Measurements from ENCODE around the gene SNX4.

DNA sequence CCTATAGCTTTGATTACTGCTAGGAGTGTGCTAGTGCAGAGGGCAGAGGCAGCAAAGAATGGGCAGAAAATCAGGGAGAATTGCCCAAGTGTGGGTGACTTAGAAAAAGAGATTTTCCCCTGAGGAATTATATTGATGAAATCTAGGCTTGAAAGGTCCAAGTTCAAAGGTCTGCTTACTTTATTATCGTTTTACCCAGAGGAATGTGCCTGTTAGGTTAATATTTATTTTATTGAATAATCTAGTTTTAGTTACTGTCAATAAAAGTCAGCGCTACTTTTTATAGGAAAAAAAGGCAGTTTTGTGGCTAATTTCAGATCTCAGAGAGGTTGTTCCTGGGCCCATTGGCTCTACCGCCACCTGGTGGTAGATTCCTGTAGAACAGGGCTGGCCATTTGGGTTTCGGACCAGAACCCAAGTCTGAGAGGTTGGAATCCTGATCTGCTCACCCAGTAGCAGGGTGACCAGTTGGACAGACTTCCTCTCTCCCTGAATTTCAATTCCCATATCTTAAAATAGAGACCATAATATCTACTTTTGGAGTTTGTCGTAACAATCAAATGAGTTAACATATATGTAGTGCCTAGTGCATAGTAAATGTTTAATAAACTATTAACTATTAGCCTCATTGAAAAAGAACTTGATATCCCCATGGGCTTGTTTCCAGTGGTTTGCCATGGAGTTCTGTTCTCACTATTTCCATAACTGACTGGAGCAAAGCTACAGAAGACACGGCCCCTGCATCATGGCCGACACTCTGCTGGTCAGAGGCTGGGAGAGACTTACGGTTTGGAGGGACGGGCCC lies 82.2 kb downstream of the SNX4 start:
- TF ChIP-seq, protein P1, sequence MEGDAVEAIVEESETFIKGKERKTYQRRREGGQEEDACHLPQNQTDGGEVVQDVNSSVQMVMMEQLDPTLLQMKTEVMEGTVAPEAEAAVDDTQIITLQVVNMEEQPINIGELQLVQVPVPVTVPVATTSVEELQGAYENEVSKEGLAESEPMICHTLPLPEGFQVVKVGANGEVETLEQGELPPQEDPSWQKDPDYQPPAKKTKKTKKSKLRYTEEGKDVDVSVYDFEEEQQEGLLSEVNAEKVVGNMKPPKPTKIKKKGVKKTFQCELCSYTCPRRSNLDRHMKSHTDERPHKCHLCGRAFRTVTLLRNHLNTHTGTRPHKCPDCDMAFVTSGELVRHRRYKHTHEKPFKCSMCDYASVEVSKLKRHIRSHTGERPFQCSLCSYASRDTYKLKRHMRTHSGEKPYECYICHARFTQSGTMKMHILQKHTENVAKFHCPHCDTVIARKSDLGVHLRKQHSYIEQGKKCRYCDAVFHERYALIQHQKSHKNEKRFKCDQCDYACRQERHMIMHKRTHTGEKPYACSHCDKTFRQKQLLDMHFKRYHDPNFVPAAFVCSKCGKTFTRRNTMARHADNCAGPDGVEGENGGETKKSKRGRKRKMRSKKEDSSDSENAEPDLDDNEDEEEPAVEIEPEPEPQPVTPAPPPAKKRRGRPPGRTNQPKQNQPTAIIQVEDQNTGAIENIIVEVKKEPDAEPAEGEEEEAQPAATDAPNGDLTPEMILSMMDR (IDR thresholded peaks at IDR 0.05; ENCODE audit: low read length): peak; percentile 95
- TF ChIP-seq EZH2 (optimal IDR thresholded peaks at IDR 0.05; ENCODE audit: low read depth, low read length): no peak

Data from MM.1S (cell line).